ENCODE measurements around the gene FEM1B.

FEM1B gene

GRCh38 chr15:68333775-68334470 lies 56.4 kb downstream of the FEM1B start:
- no peak for TF ChIP-seq CTCF (conservative IDR thresholded peaks at IDR 0.05)
- no peak overlapping the region for H3K27ac ChIP-seq

- no peak for TF ChIP-seq CTCF (conservative IDR thresholded peaks at IDR 0.05)
- H3K27ac ChIP-seq, result no peak overlapping the region
Observed at GRCh38 chr15:68334661-68335124, 57.1 kb downstream of the FEM1B start.

GRCh38 chr15:68335251-68335650 lies 57.7 kb downstream of the FEM1B start:
- TF ChIP-seq CTCF (conservative IDR thresholded peaks at IDR 0.05), result no peak
- no peak overlapping the region for H3K27ac ChIP-seq

GRCh38 chr15:68335655-68336054 lies 58.1 kb downstream of the FEM1B start:
- no peak overlapping the region for H3K27ac ChIP-seq
- no peak for TF ChIP-seq CTCF (conservative IDR thresholded peaks at IDR 0.05)

- H3K27ac ChIP-seq, result no peak overlapping the region
- TF ChIP-seq CTCF (conservative IDR thresholded peaks at IDR 0.05), result no peak
Observed at GRCh38 chr15:68336516-68336915, 59.0 kb downstream of the FEM1B start.

- H3K27ac ChIP-seq, result no peak overlapping the region
- TF ChIP-seq CTCF (conservative IDR thresholded peaks at IDR 0.05), result no peak
Observed at GRCh38 chr15:68337826-68338225, 60.3 kb downstream of the FEM1B start.

- no peak for TF ChIP-seq CTCF (conservative IDR thresholded peaks at IDR 0.05)
- no peak overlapping the region for H3K27ac ChIP-seq
Observed at GRCh38 chr15:68339481-68339880, 61.9 kb downstream of the FEM1B start.
